Keratinocyte (primary cell): ENCODE results near the gene MAN1C1. TPM values are rescaled to one million over a fixed set of nuclear protein-coding genes. Genes with fewer than 3 reads are reported as not detected.

Experiments
- DNase-seq: peaks from one replicate; pipeline ENCODE4 v3.0.0-alpha.2; 2011; ENCODE audit warnings: low read depth, missing footprints, low spot score
- FAIRE-seq: peaks from 2 replicates; lab custom pipeline; 2011; peaks lifted over from hg19 to GRCh38; lab: Jason Lieb, UNC
- H2AFZ ChIP-seq: 2 replicates; pipeline ENCODE4 v1.6.0; 2012; ENCODE audit warnings: low read length, control low read depth, inconsistent platforms; ENCODE audit not compliant: control insufficient read depth
- H3K27ac ChIP-seq: 2 replicates; pipeline ENCODE4 v1.5.1; 2011; ENCODE audit warnings: low read length; ENCODE audit not compliant: control insufficient read depth, insufficient read depth
- H3K27me3 ChIP-seq: 3 replicates; pipeline ENCODE4 v1.6.0; 2011; ENCODE audit warnings: low read length; ENCODE audit not compliant: control insufficient read depth, insufficient read depth; ENCODE audit errors: extremely low read depth
- H3K36me3 ChIP-seq, 2 experiments: 2 replicates in 1 of 2; 3 replicates in 1 of 2; pipeline ENCODE4 v1.5.1; 2011; ENCODE audit warnings: low read length in 2 of 2, mild to moderate bottlenecking in 1 of 2; ENCODE audit not compliant: control insufficient read depth in 2 of 2, insufficient read depth in 2 of 2; ENCODE audit errors: extremely low read depth in 1 of 2
- H3K4me1 ChIP-seq: 3 replicates; pipeline ENCODE4 v1.5.1; 2011; ENCODE audit warnings: low read length; ENCODE audit not compliant: control insufficient read depth, insufficient read depth; ENCODE audit errors: extremely low read depth
- H3K4me2 ChIP-seq: 3 replicates; pipeline ENCODE4 v1.6.0; 2011; ENCODE audit warnings: low read depth, low read length; ENCODE audit not compliant: control insufficient read depth, insufficient read depth; ENCODE audit errors: extremely low read depth
- H3K4me3 ChIP-seq, 3 experiments: fragments of 200-600 bp in 1 of 3; sonication (generic) in 1 of 3; 2 replicates in 2 of 3; 3 replicates in 1 of 3; pipeline ENCODE4 v1.5.1; 2011 to 2016; ENCODE audit warnings: low read length in 3 of 3, mild to moderate bottlenecking in 3 of 3, control low read depth in 2 of 3, inconsistent platforms in 1 of 3, low read depth in 1 of 3, mixed read lengths in 1 of 3, mixed run types in 1 of 3, moderate library complexity in 1 of 3; ENCODE audit not compliant: control insufficient read depth in 2 of 3, insufficient read depth in 2 of 3; ENCODE audit errors: extremely low read depth in 1 of 3
- H3K79me2 ChIP-seq: 2 replicates; pipeline ENCODE4 v1.6.0; 2012; ENCODE audit warnings: low read length; ENCODE audit not compliant: control insufficient read depth, insufficient read depth
- H3K9ac ChIP-seq: 3 replicates; pipeline ENCODE4 v1.6.0; 2011; ENCODE audit warnings: low read length; ENCODE audit not compliant: control insufficient read depth, insufficient read depth; ENCODE audit errors: extremely low read depth
- H3K9me1 ChIP-seq: 3 replicates; pipeline ENCODE4 v1.6.0; 2011; ENCODE audit warnings: low read length; ENCODE audit not compliant: control insufficient read depth, insufficient read depth; ENCODE audit errors: extremely low read depth
- H3K9me3 ChIP-seq: 2 replicates; pipeline ENCODE4 v1.5.1; 2012; ENCODE audit warnings: low read depth, low read length; ENCODE audit not compliant: control insufficient read depth
- H4K20me1 ChIP-seq: 3 replicates; pipeline ENCODE4 v1.6.0; 2011; ENCODE audit warnings: low read length; ENCODE audit not compliant: control insufficient read depth, insufficient read depth; ENCODE audit errors: extremely low read depth
- EZH2 ChIP-seq: IDR thresholded peaks from one replicate; pipeline ENCODE4 v1.6.1; 2012; ENCODE audit warnings: inconsistent platforms, mild to moderate bottlenecking, low read length, moderate library complexity
- dilution Hi-C: fragments of 300-500 bp; cut with MboI; formaldehyde crosslinking; loops from one replicate; pipeline ENCODE4 v1.7.0; 2020; ENCODE audit warnings: low sequenced_read_pairs; ENCODE audit not compliant: extremely low pct_ligation_motif_present
- polyA plus RNA-seq, 5 experiments: library from polyadenylated mRNA; depleted of rRNA in 3 of 5; stranded (reverse) in 3 of 5; stranded (forward) in 1 of 5; unstranded in 1 of 5; fragments of >200 nt; gene quantifications; 1 replicate in 1 of 5; 2 replicates in 3 of 5; 3 replicates in 1 of 5; pipeline versions ENCODE4 v1.2.1 to v1.2.3, GENCODE V29; 2011 to 2012; ENCODE audit warnings: missing spikeins in 2 of 5, low read depth in 1 of 5, low replicate concordance in 1 of 5
- TF ChIP-seq, protein P1 (sequence below), 3 experiments: IDR thresholded peaks in 1 of 3; conservative IDR thresholded peaks in 1 of 3; optimal IDR thresholded peaks in 1 of 3; 2 replicates in 2 of 3; 3 replicates in 1 of 3; pipeline versions ENCODE3 to v1.5.1; 2011; ENCODE audit warnings: low read length in 3 of 3, mild to moderate bottlenecking in 3 of 3, moderate library complexity in 2 of 3, control low read depth in 1 of 3, inconsistent platforms in 1 of 3; ENCODE audit not compliant: insufficient read depth in 2 of 3; ENCODE audit errors: extremely low read depth in 1 of 3

The MAN1C1 gene
- polyA plus RNA-seq, 1 donor (not counting 4 experiments of a cell fraction or from before 2014, with no cell fraction given) = 0.07 TPM

- Histone ChIP-seq H3K4me3 (no peak overlapping the region), H3K27ac (no peak overlapping the region), H3K9ac (no peak overlapping the region), H3K4me1 (peaks cover 5% of the 10 kb centered on the region), H3K79me2 (no peaks in the 10 kb centered on the region), H4K20me1 (no peaks in the 10 kb centered on the region), H3K36me3 (no peaks in the 10 kb centered on the region), H3K9me3 (peaks cover 2% of the 10 kb centered on the region), H3K9me1 (no peaks in the 10 kb centered on the region), H2AFZ (no peak overlapping the region), H3K4me2 (no peak overlapping the region), H3K27me3 (peaks cover 11% of the 10 kb centered on the region)
- DNase-seq (no peak), FAIRE-seq (no peak)
- dilution Hi-C loops = no loop called here
- TF ChIP-seq, protein P1, sequence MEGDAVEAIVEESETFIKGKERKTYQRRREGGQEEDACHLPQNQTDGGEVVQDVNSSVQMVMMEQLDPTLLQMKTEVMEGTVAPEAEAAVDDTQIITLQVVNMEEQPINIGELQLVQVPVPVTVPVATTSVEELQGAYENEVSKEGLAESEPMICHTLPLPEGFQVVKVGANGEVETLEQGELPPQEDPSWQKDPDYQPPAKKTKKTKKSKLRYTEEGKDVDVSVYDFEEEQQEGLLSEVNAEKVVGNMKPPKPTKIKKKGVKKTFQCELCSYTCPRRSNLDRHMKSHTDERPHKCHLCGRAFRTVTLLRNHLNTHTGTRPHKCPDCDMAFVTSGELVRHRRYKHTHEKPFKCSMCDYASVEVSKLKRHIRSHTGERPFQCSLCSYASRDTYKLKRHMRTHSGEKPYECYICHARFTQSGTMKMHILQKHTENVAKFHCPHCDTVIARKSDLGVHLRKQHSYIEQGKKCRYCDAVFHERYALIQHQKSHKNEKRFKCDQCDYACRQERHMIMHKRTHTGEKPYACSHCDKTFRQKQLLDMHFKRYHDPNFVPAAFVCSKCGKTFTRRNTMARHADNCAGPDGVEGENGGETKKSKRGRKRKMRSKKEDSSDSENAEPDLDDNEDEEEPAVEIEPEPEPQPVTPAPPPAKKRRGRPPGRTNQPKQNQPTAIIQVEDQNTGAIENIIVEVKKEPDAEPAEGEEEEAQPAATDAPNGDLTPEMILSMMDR (optimal IDR thresholded peaks at IDR 0.05 in 1 of 3, IDR thresholded peaks at IDR 0.05 in 1 of 3, conservative IDR thresholded peaks at IDR 0.05 in 1 of 3; ENCODE audit: extremely low read depth in 1 of 3, insufficient read depth in 2 of 3, low read length in 3 of 3) = no peak
- TF ChIP-seq EZH2 = no peak
Measured at GRCh38 chr1:25676488-25676887, 59.9 kb downstream of the MAN1C1 start.

GRCh38 chr1:25677193-25677773 is 60.7 kb downstream of the MAN1C1 start:
- no peak overlapping the region for H3K27ac ChIP-seq
- H3K4me1 ChIP-seq = peaks cover 5% of the 10 kb centered on the region
- no peak overlapping the region for H3K9ac ChIP-seq
- no peak overlapping the region for H3K4me2 ChIP-seq
- DNase-seq = no peak
- H3K79me2 ChIP-seq = no peaks in the 10 kb centered on the region
- no peaks in the 10 kb centered on the region for H3K9me1 ChIP-seq
- H3K36me3 ChIP-seq = no peaks in the 10 kb centered on the region
- no peak for FAIRE-seq
- no peaks in the 10 kb centered on the region for H4K20me1 ChIP-seq
- H3K4me3 ChIP-seq = no peak overlapping the region
- no peak overlapping the region for H2AFZ ChIP-seq
- dilution Hi-C loops = no loop called here
- peaks cover under 1% of the 10 kb centered on the region for H3K9me3 ChIP-seq
- TF ChIP-seq EZH2 = no peak
- TF ChIP-seq, protein P1 (optimal IDR thresholded peaks at IDR 0.05 in 1 of 3, IDR thresholded peaks at IDR 0.05 in 1 of 3, conservative IDR thresholded peaks at IDR 0.05 in 1 of 3; ENCODE audit: extremely low read depth in 1 of 3, insufficient read depth in 2 of 3, low read length in 3 of 3) = no peak
- H3K27me3 ChIP-seq = peaks cover 13% of the 10 kb centered on the region
